Suppressor macrophage treated with lipopolysaccharide for 1 hour (primary cell): ENCODE data around the gene SEC61A1.
A peak's percentile ranks its signal among the peaks of the same experiment; 100 is the strongest.

Experiments
- DNase-seq, 3 donors: peaks; one replicate each; pipeline ENCODE4 v3.0.0-alpha.2; 2020 to 2022

SEC61A1 gene

DNA sequence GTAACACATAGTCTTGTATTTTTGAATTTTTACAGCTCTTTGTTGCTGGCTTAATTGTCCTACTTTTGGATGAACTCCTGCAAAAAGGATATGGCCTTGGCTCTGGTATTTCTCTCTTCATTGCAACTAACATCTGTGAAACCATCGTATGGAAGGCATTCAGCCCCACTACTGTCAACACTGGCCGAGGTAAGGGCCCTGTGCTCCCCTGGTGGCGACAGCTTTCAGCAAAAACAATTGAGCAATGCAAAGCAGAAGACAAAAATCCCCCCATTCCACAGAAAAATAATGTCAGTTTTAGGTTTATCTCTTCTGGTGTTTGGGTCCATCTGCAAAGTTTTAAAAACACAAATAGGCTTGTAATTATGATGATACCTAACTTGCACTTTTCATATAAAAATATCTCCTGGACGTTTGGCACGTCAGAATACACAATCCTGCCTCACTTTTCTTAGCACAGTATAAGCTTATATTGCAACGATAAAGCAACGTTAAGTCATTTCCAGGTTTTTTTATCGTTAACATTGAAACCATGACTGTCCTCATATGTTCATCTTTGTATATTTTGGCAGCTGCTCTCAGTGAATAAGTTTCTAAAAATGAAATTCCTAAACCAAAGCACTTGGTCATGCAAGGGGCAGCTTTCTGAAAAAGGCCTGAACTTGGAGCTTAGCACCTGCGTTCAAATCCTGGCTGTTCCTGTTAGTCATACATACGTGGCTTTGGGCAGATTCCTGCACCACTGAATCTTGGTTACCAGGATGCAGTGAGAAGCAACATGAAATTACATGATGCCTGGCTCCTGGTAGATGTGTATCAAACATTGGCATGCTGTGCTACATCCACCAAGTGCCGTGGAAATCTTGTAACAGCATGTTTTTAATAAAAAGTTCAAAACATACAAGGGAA is 8.5 kb downstream of the SEC61A1 start:
- DNase-seq, result no peak

DNA sequence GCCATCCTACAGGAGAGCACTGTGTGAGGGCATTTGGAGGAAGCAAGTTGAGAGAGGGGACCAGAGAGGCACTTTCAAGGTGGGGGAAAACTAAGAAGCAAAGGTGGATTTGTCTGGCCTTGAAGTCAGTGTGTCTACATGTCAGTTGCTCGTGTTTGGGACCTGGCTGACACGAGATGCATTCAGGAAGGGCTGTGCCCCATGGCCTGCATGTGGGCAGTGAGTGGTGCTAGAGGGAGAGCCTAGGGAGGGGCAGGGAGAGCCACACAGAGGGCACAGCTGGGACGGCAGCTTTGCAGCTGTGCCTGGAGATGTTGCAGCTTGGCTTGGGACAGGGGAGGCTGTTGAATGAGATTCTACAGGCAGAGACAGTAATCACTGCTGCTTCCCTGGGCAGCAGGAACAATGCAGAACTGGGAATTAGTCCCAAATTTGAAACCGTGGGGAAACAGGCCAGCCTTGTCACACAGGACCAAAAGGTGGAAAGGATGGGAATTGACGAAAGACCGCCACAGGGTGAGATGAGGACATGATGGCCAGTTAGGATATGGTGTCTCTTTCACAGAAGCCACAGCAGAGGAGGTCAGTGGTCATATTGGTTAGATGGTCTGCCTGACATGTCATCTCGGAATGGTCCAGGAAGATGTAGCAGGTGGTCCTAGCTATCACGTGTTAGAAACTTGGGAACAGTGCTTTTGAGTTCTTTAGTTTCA is 10.0 kb downstream of the SEC61A1 start:
- DNase-seq, result no peak

DNA sequence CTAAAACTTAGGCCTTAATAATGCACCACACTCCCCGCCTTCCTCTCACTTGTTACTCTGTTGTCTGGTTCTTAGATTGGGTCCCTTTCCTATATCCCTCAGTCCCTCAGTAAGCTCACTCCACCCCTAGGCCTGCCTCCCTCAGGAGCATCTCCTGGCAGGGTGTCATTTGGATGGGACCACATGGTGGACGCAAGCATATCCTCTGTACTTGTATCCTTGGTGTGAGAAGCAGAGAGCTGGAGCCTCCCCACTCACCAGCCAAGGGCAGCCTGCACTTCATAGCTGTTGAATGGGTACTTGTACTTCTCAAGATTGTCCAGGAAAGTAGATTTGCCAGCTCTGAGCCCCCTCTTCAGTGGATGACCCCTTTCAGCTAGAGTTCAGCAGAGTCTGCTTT is 11.6 kb downstream of the SEC61A1 start:
- DNase-seq, result no peak

DNA sequence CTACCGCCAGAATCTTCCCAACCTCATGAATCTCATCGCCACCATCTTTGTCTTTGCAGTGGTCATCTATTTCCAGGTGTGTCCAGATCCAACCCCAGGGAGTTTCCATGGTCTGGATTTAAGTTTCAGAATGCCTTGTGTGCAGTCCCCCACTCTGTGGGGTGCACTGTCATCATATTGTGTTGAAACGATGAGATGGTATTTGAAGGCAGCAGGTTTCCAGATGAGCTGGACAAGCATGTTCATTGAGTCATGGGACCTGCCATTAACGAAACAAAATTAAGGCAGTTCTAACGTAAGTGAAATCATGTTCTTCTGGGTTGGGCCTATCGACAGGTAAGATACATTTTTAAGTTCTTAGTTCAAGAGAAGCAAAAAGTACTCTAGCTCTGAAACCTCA is 12.7 kb downstream of the SEC61A1 start:
- DNase-seq, result no peak

DNA sequence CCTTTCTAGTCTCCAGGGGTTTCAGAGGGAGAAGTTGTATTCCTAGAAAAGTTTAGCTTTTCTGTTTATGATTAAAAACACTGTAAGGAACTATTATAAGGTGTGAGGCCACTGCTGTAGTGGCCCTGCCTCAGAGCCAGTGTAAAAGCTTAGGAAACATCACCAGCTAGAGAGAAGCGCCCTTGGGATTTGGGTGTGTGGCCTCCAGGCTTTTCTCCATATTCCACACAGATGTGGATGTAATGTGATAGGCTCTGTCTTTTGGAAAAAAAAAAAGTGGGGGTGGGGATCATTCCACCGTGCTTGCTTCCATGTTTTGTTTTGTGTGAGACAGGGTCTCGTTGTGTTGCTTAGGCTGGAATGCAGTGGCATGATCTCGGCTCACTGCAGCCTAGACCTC is 13.9 kb downstream of the SEC61A1 start:
- no peak for DNase-seq

DNA sequence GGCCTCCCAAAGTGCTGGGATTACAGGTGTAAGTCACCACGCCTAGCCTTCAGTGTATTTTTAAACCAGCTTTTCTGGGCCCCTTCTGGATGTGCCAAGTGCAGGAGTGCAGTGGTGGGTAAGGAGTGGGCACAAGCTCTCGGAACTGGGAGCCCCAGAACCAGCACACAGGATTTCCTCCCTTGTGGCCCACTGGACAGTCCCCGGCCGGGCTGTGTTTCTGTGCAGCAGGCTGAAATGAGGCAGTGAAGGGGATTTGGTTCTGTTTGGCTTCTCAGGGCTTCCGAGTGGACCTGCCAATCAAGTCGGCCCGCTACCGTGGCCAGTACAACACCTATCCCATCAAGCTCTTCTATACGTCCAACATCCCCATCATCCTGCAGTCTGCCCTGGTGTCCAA is 14.4 kb downstream of the SEC61A1 start:
- no peak for DNase-seq

- DNase-seq, result no peak
These were observed 15.3 kb downstream of the SEC61A1 start for GRCh38 chr3:128067489-128067888.

GRCh38 chr3:128068156-128068620 is 16.0 kb downstream of the SEC61A1 start:
- peak; percentile 58 to 67 (median 61) for DNase-seq

GRCh38 chr3:128069271-128069670 is 17.0 kb downstream of the SEC61A1 start:
- no peak for DNase-seq

DNA sequence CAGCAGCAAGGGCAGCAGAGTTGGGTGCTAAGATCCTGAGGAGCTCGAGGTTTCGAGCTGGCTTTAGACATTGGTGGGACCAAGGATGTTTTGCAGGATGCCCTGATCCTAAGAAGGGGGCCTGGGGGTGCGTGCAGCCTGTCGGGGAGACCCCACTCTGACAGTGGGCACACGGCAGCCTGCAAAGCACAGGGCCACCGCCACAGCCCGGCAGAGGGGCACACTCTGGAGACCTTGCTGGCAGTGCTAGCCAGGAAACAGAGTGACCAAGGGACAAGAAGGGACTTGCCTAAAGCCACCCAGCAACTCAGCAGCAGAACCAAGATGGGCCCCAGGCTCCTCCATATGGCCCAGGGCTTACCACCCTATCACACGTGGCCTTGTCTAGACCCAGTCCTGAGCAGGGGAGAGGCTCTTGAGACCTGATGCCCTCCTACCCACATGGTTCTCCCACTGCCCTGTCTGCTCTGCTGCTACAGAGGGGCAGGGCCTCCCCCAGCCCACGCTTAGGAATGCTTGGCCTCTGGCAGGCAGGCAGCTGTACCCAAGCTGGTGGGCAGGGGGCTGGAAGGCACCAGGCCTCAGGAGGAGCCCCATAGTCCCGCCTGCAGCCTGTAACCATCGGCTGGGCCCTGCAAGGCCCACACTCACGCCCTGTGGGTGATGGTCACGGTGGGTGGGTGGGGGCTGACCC is 18.8 kb downstream of the SEC61A1 start:
- no peak for DNase-seq

- DNase-seq, result no peak
These were observed 19.7 kb downstream of the SEC61A1 start for GRCh38 chr3:128071771-128072453.

DNA sequence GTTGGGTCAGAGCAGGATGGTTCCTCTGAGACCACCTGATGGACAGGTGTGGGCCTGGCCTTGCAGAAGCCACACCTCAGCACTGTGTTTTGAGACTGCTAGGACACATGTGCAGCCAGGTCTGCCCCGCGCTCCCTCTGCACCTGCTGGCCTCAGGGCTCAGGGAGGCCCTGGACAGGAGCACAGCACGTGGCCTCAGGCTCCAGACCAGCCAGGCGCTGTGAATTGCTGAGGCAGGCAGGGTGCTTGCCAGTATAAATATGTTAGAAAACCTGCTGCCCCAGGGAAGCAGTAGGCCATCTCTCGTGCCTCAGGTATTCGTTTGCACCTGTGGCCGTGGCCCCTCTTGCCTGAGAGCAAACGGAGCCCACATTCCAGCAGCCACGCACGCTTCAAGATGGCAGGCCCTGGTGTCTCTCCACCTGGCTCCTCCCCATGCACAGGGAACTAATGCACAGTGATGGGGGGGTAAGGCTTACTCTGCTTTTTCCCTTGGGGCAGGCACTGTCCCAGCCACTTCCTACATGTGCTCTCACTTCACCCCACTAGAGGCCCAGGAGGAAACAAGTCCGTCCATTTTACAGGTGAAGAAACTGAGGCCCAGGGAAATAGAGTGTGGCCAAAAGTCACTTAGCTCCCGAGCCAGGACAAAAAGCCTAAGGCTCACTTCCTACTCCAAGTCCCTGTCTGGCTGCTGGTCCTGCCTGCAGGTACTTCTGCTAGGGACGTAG is 20.4 kb downstream of the SEC61A1 start:
- DNase-seq, result no peak

DNA sequence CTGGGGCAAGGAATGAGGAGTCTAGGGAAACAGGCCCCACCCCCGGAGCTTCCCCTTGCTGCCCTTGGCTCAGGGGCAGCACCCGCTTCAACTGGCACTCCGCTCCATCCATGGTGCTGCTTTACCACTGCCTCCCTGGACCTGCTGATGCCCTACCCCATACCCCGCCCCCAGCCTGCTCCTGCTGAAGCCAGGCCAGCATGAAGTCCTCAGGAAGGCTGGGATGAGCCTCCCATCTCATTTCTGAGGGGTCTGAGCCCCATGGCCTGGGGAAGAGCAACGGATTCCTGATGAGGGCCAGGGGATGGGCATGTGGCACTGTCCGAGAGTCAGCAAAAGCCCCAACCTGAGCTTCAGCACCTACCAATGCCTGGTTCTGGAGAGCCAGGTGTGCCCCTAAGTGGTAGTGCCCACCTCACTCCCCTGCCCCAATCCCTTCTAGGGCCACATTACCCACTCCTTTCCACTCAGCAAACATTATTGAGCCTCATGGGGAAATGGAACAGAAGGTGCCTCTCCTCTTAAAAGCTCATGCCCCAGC is 21.0 kb downstream of the SEC61A1 start:
- DNase-seq, result no peak

- DNase-seq, result no peak
These were observed 21.6 kb downstream of the SEC61A1 start for GRCh38 chr3:128073807-128074206.

- peak in 2 of 3 donors; percentile 15 to 27 for DNase-seq
These were observed 22.7 kb downstream of the SEC61A1 start for GRCh38 chr3:128074851-128075521.

DNA sequence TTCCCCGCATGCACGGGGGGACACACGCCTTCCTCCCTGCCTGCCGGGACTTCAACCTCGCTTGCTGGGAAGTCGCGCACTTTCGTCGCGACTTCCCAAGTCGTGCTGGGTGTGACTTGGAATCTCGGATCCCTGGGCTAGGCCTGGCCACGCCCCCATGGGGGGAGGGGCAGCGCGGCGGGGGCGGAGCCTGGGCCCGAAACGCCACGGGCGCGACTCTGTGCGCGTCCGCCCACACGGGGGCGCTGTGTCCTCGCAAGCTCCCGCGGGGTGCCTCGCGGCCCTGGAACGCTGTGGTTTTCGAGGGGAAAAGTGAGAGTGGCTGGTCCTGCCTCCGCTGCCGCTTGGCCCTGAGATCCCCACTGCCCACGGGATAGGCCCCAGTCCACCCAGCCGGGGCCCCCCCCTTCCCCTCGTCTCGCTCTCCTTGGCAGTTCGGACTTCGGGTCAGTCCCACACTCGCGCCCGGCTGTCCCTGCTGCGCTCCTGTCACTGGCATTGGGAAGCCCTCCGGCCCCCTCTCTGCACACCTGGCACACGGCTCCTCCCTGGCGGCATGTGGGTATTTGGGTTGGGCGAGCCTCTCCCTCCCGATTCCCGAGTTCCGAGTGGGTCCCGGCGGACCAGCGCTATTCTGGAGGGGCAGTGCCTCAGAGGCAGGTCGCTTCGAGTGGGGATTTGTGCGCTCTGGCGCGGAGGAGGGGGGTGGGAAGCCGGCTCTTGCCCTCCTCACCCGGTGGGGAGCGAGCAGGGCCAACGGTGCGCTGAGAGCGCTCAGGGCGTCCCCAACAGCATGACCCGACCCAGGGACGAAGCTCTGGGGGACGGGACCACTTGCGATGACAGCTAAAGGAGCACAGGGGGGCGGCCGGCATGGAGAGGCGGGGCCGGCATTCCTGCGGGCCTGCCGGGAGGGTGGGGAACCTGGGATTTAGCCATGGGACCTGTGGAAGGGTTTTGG is 23.6 kb downstream of the SEC61A1 start:
- DNase-seq, result peak; percentile 90 to 98 (median 95)

- peak; percentile 51 to 78 (median 63) for DNase-seq
These were observed 24.4 kb downstream of the SEC61A1 start for GRCh38 chr3:128076483-128077201.

- DNase-seq, result peak; percentile 60 to 67 (median 61)
These were observed 25.0 kb downstream of the SEC61A1 start for GRCh38 chr3:128077202-128077624.

DNA sequence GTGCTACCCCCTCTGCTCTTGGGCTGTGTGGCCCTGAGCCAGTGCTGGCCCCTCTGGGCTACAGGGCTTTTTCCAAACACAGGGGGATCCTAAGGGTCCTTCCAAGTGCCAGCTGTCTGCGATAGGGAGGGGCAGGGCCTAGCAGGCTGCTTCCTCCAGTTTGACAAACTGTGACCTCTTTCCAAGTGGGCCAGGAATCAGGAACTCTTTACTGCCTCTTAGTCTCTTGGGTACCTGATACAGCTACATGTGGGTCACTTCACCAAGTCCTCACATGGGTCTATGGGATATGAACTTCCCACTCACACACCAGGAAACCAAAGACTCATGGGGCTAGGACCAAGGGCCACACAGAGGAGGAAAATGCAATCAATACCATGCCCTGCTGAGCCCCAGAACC is 25.4 kb downstream of the SEC61A1 start:
- DNase-seq, result no peak
